ENCODE results near the gene MAN1C1. TPM values are rescaled to one million over a fixed set of nuclear protein-coding genes. Genes with fewer than 3 reads are reported as not detected.

The MAN1C1 gene
- total RNA-seq, 1 donor from 2014 or later: 10.9 TPM

DNA sequence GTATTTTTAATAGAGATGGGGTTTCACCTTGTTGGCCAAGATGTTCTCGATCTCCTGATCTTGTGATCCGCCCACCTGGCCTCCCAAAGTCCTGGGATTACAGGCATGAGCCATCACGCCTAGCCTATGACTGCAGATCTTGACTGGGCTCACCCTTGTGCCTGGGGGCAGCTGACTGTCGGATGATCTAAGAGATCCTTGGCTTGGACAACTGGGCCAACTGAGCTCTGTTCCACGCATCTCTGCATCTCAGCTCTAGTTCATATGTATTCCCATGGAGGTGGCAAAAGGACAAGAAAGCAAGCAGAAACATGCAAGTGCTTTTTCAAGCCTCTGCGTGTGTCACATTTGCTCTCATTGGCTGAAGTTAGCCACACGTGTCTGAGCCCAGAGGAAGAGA is 107.6 kb downstream of the MAN1C1 start:
- no peaks in the 10 kb centered on the region for H3K9me3 Mint-ChIP-seq (ENCODE audit: low read depth)

GRCh38 chr1:25724966-25725365 is 108.4 kb downstream of the MAN1C1 start:
- TF ChIP-seq CTCF (IDR thresholded peaks at IDR 0.05): no peak
- no peak overlapping the region for H3K27ac Mint-ChIP-seq (ENCODE audit: unreplicated experiment)
- H3K9me3 Mint-ChIP-seq (ENCODE audit: low read depth): no peaks in the 10 kb centered on the region

More for the DNA sequence above, 107.6 kb downstream of the MAN1C1 start:
- no peak overlapping the region for H3K4me3 Mint-ChIP-seq (ENCODE audit: unreplicated experiment)
- no peak for TF ChIP-seq CTCF (IDR thresholded peaks at IDR 0.05)
- peaks cover 22% of the 10 kb centered on the region for H3K4me1 Mint-ChIP-seq (ENCODE audit: low read depth)
- peaks cover 1% of the 10 kb centered on the region for H3K36me3 Mint-ChIP-seq (ENCODE audit: low read depth)
- no peak for DNase-seq (ENCODE audit: low spot score)
- H3K27ac Mint-ChIP-seq (ENCODE audit: unreplicated experiment): no peak overlapping the region
- H3K27me3 Mint-ChIP-seq (ENCODE audit: low read depth): peaks cover 2% of the 10 kb centered on the region

GRCh38 chr1:25725482-25725881 is 108.9 kb downstream of the MAN1C1 start:
- no peak for DNase-seq (ENCODE audit: low spot score)
- Mint-ChIP-seq H3K4me3 (ENCODE audit: unreplicated experiment) (no peak overlapping the region), H3K27ac (ENCODE audit: unreplicated experiment) (no peak overlapping the region), H3K9me3 (ENCODE audit: low read depth) (no peaks in the 10 kb centered on the region), H3K36me3 (ENCODE audit: low read depth) (peaks cover 1% of the 10 kb centered on the region), H3K27me3 (ENCODE audit: low read depth) (peaks cover 2% of the 10 kb centered on the region), H3K4me1 (ENCODE audit: low read depth) (peaks cover 26% of the 10 kb centered on the region)
- no peak for TF ChIP-seq CTCF (IDR thresholded peaks at IDR 0.05)

More at GRCh38 chr1:25724966-25725365, 108.4 kb downstream of the MAN1C1 start:
- H3K4me1 Mint-ChIP-seq (ENCODE audit: low read depth): peaks cover 24% of the 10 kb centered on the region
- H3K36me3 Mint-ChIP-seq (ENCODE audit: low read depth): peaks cover 1% of the 10 kb centered on the region
- H3K4me3 Mint-ChIP-seq (ENCODE audit: unreplicated experiment): no peak overlapping the region
- no peak for DNase-seq (ENCODE audit: low spot score)
- peaks cover 2% of the 10 kb centered on the region for H3K27me3 Mint-ChIP-seq (ENCODE audit: low read depth)

DNA sequence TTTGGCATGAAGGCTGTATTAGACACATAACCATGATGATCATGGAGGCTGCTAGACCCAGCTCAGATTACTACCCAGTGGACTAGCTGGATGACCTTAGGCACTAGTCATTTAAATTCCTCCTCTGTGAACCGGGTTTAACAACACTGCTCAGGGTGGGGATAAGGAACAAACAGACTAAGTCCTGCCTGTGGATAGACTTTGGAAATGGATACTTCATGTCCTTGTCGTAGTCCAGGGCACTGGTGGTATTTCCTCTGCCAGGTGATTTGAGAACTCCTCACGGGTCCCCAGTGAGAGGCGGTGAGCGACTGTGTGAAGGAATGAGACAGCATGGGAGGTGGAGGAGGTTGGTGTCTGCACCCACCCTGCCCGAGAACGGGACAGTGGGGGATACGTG is 110.5 kb downstream of the MAN1C1 start:
- Mint-ChIP-seq H3K4me1 (ENCODE audit: low read depth) (peaks cover 21% of the 10 kb centered on the region), H3K27me3 (ENCODE audit: low read depth) (peaks cover 2% of the 10 kb centered on the region), H3K9me3 (ENCODE audit: low read depth) (no peaks in the 10 kb centered on the region), H3K36me3 (ENCODE audit: low read depth) (peaks cover 1% of the 10 kb centered on the region), H3K4me3 (ENCODE audit: unreplicated experiment) (no peak overlapping the region), H3K27ac (ENCODE audit: unreplicated experiment) (no peak overlapping the region)
- TF ChIP-seq CTCF (IDR thresholded peaks at IDR 0.05): no peak
- DNase-seq (ENCODE audit: low spot score): no peak

- no peak for DNase-seq (ENCODE audit: low spot score)
- H3K4me3 Mint-ChIP-seq (ENCODE audit: unreplicated experiment): no peak overlapping the region
- H3K4me1 Mint-ChIP-seq (ENCODE audit: low read depth): peaks cover 21% of the 10 kb centered on the region
- peaks cover 1% of the 10 kb centered on the region for H3K27me3 Mint-ChIP-seq (ENCODE audit: low read depth)
- no peak for TF ChIP-seq CTCF (IDR thresholded peaks at IDR 0.05)
- peak overlapping the region; percentile 78 for H3K27ac Mint-ChIP-seq (ENCODE audit: unreplicated experiment)
- H3K36me3 Mint-ChIP-seq (ENCODE audit: low read depth): no peaks in the 10 kb centered on the region
- H3K9me3 Mint-ChIP-seq (ENCODE audit: low read depth): no peaks in the 10 kb centered on the region
These were observed 111.2 kb downstream of the MAN1C1 start for GRCh38 chr1:25727635-25728286.
